ENCODE results near the gene PPP1R9A. TPM values are rescaled to one million over a fixed set of nuclear protein-coding genes. Genes with fewer than 3 reads are reported as not detected.

Gene PPP1R9A
- total RNA-seq, 4 donors from 2014 or later, result 8.2 to 18.1 (median 10.0) TPM

DNA sequence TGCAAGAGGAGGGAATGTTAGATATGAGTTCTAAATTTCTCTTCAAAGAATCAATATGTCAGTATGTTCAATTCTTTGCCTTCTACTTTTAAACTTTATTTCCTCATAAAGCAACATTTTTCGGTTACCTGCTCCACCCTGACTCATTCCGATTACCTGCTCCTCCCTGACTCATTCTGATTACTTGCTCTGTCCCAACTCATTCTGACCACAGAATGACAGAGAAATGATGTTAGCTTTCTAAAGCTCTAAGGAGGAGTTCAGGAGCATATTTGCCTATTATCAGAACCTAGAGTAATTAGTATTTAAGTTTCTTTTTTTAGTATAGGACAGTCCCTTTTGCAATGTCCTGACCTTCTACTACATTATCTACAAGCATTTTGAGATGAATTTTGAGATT is 24.5 kb upstream of the PPP1R9A start:
- TF ChIP-seq, protein P1, sequence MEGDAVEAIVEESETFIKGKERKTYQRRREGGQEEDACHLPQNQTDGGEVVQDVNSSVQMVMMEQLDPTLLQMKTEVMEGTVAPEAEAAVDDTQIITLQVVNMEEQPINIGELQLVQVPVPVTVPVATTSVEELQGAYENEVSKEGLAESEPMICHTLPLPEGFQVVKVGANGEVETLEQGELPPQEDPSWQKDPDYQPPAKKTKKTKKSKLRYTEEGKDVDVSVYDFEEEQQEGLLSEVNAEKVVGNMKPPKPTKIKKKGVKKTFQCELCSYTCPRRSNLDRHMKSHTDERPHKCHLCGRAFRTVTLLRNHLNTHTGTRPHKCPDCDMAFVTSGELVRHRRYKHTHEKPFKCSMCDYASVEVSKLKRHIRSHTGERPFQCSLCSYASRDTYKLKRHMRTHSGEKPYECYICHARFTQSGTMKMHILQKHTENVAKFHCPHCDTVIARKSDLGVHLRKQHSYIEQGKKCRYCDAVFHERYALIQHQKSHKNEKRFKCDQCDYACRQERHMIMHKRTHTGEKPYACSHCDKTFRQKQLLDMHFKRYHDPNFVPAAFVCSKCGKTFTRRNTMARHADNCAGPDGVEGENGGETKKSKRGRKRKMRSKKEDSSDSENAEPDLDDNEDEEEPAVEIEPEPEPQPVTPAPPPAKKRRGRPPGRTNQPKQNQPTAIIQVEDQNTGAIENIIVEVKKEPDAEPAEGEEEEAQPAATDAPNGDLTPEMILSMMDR (IDR thresholded peaks at IDR 0.05; ENCODE audit: low read depth), result no peak

DNA sequence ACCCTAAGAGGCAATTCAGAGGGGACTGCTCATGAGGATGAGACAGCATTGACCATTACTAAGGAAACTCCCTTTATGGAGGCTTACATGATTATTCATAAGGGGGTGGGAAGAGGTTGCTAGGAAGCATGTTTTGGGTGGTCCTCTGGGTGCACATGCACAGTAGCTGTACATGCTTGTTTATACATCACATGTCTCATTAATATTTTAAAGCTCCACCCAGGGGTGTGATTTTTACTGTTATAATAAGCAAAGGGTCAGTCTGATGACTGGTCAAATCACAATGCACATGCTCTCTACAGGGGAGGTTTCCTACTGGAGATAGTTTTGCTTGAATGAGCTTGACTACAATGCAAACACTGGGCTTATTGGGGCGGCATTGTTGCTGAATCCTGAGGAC is 23.8 kb upstream of the PPP1R9A start:
- TF ChIP-seq, protein P1 (IDR thresholded peaks at IDR 0.05; ENCODE audit: low read depth), result no peak

DNA sequence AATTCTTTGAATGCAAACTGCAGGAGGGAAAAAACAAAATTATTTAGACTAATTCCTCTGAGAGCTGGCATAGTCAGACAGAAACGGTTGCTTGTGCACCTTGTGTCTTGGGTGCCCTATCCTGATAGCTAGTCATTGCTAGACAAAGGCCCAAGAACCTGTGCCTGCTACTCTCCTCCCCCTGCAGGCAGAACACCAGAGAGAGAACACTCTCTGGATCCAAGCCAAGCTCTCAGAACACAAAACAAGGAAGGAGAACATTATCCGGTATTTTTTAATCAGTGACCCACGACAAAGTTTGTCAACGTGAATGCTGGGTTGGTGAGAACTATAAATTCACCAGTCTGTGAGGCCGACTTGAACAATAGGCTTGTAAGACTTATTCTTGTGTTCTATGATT is 18.8 kb upstream of the PPP1R9A start:
- TF ChIP-seq, protein P1 (IDR thresholded peaks at IDR 0.05; ENCODE audit: low read depth), result no peak

DNA sequence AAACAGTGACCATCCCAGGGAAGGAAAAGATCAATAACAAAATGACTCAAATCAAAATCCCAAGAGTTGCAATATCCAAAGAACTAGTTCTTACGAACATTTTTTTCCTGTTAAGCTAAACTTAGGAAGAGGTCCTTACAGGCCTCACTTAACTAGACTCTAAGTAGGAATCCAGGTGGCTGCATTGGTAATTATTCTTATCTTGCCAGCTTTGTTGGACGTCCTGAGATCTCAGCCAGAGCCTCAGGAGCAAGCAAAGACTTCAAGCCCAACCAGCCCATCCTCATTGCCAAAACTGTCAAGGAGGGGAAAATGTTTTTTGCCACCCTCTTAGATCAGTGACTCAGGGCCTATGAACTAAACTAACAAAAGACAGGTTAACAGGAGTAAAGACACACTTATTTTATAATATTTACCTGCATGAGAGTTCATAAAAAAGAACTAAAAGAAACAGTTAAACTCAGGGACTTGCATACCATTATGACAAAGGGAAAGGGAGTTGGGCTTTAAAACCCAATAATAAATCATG is 18.3 kb upstream of the PPP1R9A start:
- TF ChIP-seq, protein P1 (IDR thresholded peaks at IDR 0.05; ENCODE audit: low read depth), result no peak

DNA sequence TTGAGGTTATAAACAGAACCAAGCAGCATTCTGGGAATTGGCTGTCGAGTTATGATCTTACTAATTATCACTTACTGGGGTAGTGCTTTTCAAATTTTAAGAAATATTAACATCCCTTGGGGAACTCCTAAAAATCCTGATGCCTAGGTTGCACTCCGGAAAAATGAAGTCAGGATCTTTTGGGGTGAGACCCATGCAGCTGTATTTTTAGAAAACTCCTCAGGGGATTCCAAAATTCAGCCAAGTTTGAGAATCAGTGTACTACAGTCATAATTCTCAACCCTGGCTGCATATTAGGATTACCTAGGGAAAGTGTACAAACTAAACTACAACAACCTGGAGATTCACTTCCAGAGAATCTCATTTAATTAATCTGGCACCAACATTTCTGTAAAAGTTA is 17.2 kb upstream of the PPP1R9A start:
- TF ChIP-seq, protein P1 (IDR thresholded peaks at IDR 0.05; ENCODE audit: low read depth), result no peak

DNA sequence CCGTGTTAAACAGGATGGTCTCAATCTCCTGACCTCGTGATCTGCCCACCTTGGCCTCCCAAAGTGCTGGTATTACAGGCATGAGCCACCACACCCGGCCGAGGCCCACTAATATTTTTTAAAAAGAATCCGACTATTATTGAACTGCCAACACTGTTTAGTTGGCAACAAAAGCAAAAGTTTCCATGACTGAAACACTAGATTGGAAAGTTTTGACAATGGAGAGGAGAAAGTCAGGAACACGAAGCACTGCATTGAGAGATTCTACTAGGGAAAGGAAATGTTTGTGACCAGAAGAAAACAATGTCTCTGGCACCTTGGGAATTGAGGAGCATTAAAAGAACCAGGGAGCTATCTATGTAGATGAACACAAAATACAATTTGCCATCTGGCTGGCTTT is 13.7 kb upstream of the PPP1R9A start:
- TF ChIP-seq, protein P1 (IDR thresholded peaks at IDR 0.05; ENCODE audit: low read depth), result no peak

DNA sequence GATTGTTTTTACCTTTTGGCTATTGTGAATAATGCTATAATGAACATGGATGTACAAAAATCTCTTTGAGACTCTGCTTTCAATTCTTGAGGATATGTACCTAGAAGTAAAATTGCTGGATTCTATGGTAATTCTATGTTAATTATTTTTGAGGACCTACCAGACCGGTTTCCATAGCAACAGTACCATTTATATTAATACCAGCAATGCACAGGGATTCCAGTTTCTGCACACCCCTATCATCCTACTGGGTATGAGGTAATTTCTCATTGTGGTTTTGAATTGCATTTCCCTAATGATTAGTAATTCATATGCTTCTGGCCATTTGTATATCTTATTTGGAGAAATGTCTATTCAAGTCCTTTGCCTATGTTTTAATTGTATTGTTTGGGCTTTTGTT is 9.9 kb upstream of the PPP1R9A start:
- TF ChIP-seq, protein P1 (IDR thresholded peaks at IDR 0.05; ENCODE audit: low read depth), result no peak
